Kidney tubule cell (primary cell): ENCODE results near the gene HAVCR1.

Experiments
- DNase-seq: peaks from one replicate; pipeline ENCODE4 v3.0.0-alpha.2; 2018; ENCODE audit warnings: low spot score

HAVCR1 gene

DNA sequence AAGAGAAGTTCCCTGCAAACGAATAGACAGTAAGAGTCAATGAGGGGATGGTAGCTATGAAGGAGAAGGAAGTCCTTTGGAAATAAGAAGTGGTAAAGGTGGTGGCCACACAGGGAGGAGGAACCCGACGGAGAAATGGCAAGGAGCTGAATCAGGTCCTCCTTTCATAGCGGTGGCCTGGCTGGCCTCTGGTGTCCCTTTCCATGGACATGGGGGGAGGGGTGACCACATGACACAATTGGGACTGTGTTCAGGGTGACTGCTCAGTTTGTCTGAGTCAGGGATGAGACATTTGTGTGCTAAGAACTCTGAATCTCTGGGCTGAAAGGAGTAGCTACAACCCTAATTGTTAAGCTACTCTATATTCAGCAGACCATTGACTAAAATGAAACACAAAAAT is 67.2 kb downstream of the HAVCR1 start:
- DNase-seq = peak; percentile 96

DNA sequence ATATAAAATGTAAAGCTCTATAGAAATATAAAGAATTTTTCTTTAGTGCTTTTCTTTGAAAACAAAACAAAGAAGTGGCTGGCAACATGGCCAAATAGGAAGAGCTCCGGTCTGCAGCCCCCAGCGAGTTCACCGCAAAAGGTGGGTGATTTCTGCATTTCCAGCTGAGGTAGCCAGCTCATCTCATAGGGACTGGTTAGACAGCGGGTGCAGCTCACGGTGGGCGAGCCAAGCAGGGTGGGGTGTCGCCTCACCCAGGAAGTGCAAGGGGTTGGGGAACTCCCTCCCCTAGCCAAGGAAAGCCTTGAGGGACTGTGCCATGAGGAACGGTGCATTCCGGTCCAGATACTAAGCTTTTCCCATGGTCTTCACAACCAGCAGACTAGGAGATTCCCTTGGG is 74.9 kb downstream of the HAVCR1 start:
- no peak for DNase-seq

DNA sequence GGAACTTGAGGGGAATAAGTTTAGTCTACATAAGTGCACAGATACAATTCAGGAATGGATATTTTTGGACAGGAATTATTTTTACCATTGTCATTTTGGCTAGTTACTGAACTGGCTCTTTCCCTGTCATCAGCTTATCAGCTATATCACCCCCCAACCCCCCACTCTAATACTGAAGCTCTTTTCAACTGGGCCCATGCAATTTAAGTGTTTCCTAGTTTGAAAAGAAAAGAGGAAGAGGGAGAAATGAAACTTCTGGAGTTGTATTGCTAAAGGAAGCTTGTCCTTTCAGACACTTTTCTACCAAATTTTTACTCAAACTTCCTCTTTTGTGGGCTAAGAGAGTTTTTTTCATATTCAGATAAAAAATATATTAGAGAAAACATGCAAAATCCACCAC is 77.4 kb downstream of the HAVCR1 start:
- DNase-seq = no peak
